Activated CD8-positive, alpha-beta memory T cell treated with anti-CD3 and anti-CD28 coated beads for 1 hour (primary cell): ENCODE data around the gene OR4D6.

ENCODE experiments used
- DNase-seq, 2 donors: peaks; one replicate each; pipeline ENCODE4 v3.0.0-alpha.2; 2020; ENCODE audit warnings: low read depth in 1 of 2; ENCODE audit errors: extremely low read depth in 1 of 2

The OR4D6 gene

DNA sequence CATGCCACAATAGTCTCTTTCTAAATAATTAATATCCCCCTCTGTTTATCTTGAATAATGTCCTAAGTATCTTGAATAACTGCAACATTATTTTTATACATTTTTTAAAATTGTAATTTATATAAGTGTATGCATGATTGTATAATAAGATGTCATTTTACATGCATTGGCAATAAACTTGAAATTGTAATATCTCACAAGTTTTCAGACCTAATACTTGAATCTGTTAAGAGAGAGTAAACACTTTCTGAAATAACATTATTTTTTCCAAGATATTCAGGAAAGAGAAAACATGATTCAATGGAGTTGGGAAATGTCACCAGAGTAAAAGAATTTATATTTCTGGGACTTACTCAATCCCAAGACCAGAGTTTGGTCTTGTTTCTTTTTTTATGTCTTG is 46.5 kb downstream of the OR4D6 start, which contains the start of gene OR4D11:
OR4D11 (plus strand) TSS at position 301 of the 400 bp plus-strand sequence; CDS start at position 301, 0 bp downstream.
- DNase-seq: no peak
